Measurements from ENCODE around the gene PLEKHA1. TPM values are rescaled to one million over a fixed set of nuclear protein-coding genes. Genes with fewer than 3 reads are reported as not detected.

The PLEKHA1 gene
- total and polyA plus RNA-seq, 2 experiments from 2014 or later, result 25.8 to 36.6 TPM

DNA sequence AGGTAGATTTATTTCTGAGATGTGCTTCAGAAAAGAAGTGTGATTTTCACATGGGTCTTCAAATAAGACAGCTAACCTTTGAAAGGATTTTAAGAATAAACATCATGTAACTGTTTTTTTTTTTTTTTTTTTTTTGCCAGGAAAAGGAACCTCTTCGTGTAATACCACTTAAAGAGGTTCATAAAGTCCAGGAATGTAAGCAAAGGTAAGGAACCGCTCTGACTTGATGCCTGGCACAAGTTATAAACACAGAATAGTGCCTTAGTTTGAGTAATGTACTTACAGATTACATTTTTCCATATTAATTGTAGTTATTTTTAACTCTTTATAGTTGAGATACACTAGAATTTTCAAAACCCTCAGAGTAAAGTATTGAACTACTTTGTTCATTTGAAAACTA is 49.6 kb downstream of the PLEKHA1 start:
- Mint-ChIP-seq H3K36me3 (ENCODE audit: low read depth) (peaks cover 2% of the 10 kb centered on the region; the same call in 2 of the 3 replicates), H3K27ac (no peak overlapping the region), H3K9me3 (no peaks in the 10 kb centered on the region), H3K4me3 (no peak overlapping the region), H3K4me1 (peaks cover 12% of the 10 kb centered on the region; the same call in 2 of the 3 replicates), H3K27me3 (ENCODE audit: insufficient read depth, low read depth, poor library complexity) (peaks cover 2% of the 10 kb centered on the region)
- Histone ChIP-seq H3K4me2 (no peak overlapping the region), H3K4me3 (no peak overlapping the region), H3K4me1 (ENCODE audit: insufficient read depth) (peaks cover 9% of the 10 kb centered on the region), H3K79me2 (replicated peaks; ENCODE audit: insufficient read depth) (no peaks in the 10 kb centered on the region), H3K27ac (ENCODE audit: low read depth) (no peak overlapping the region), H3F3A (replicated peaks; ENCODE audit: low read depth) (no peaks in the 10 kb centered on the region), H3K27me3 (ENCODE audit: insufficient read depth) (no peaks in the 10 kb centered on the region), H3K9me2 (ENCODE audit: insufficient read depth) (no peaks in the 10 kb centered on the region), H4K20me1 (replicated peaks; ENCODE audit: insufficient read depth) (peaks cover 5% of the 10 kb centered on the region; the same call in 1 of the 2 replicates), H3K36me3 (ENCODE audit: insufficient read depth) (no peaks in the 10 kb centered on the region), H2AFZ (no peak overlapping the region)
- TF ChIP-seq CREB1 (CRISPR knock-in tag; IDR thresholded peaks at IDR 0.05; ENCODE audit: low read depth) (no peak), ZNF114 (CRISPR knock-in tag; IDR thresholded peaks at IDR 0.05) (no peak), EZH2phosphoT487 (IDR thresholded peaks at IDR 0.05; ENCODE audit: unreplicated experiment) (no peak), ZNF331 (CRISPR knock-in tag; IDR thresholded peaks at IDR 0.05; ENCODE audit: low read depth) (no peak), EZH2 (IDR thresholded peaks at IDR 0.05; ENCODE audit: low read depth, unreplicated experiment) (no peak), JUNB (IDR thresholded peaks at IDR 0.05; ENCODE audit: unreplicated experiment) (no peak), STAT1 (IDR thresholded peaks at IDR 0.05; ENCODE audit: unreplicated experiment) (no peak), NANOG (IDR thresholded peaks at IDR 0.05; ENCODE audit: borderline replicate concordance) (no peak)
- TF ChIP-seq, protein P1, sequence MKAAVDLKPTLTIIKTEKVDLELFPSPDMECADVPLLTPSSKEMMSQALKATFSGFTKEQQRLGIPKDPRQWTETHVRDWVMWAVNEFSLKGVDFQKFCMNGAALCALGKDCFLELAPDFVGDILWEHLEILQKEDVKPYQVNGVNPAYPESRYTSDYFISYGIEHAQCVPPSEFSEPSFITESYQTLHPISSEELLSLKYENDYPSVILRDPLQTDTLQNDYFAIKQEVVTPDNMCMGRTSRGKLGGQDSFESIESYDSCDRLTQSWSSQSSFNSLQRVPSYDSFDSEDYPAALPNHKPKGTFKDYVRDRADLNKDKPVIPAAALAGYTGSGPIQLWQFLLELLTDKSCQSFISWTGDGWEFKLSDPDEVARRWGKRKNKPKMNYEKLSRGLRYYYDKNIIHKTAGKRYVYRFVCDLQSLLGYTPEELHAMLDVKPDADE (IDR thresholded peaks at IDR 0.05), result no peak
- TF ChIP-seq, protein P2, sequence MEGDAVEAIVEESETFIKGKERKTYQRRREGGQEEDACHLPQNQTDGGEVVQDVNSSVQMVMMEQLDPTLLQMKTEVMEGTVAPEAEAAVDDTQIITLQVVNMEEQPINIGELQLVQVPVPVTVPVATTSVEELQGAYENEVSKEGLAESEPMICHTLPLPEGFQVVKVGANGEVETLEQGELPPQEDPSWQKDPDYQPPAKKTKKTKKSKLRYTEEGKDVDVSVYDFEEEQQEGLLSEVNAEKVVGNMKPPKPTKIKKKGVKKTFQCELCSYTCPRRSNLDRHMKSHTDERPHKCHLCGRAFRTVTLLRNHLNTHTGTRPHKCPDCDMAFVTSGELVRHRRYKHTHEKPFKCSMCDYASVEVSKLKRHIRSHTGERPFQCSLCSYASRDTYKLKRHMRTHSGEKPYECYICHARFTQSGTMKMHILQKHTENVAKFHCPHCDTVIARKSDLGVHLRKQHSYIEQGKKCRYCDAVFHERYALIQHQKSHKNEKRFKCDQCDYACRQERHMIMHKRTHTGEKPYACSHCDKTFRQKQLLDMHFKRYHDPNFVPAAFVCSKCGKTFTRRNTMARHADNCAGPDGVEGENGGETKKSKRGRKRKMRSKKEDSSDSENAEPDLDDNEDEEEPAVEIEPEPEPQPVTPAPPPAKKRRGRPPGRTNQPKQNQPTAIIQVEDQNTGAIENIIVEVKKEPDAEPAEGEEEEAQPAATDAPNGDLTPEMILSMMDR (conservative IDR thresholded peaks at IDR 0.05; ENCODE audit: low read depth in 2 of 2), result no peak
- TF ChIP-seq, protein P3, sequence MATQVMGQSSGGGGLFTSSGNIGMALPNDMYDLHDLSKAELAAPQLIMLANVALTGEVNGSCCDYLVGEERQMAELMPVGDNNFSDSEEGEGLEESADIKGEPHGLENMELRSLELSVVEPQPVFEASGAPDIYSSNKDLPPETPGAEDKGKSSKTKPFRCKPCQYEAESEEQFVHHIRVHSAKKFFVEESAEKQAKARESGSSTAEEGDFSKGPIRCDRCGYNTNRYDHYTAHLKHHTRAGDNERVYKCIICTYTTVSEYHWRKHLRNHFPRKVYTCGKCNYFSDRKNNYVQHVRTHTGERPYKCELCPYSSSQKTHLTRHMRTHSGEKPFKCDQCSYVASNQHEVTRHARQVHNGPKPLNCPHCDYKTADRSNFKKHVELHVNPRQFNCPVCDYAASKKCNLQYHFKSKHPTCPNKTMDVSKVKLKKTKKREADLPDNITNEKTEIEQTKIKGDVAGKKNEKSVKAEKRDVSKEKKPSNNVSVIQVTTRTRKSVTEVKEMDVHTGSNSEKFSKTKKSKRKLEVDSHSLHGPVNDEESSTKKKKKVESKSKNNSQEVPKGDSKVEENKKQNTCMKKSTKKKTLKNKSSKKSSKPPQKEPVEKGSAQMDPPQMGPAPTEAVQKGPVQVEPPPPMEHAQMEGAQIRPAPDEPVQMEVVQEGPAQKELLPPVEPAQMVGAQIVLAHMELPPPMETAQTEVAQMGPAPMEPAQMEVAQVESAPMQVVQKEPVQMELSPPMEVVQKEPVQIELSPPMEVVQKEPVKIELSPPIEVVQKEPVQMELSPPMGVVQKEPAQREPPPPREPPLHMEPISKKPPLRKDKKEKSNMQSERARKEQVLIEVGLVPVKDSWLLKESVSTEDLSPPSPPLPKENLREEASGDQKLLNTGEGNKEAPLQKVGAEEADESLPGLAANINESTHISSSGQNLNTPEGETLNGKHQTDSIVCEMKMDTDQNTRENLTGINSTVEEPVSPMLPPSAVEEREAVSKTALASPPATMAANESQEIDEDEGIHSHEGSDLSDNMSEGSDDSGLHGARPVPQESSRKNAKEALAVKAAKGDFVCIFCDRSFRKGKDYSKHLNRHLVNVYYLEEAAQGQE (IDR thresholded peaks at IDR 0.05; ENCODE audit: unreplicated experiment), result no peak
- ATAC-seq, result no peak
- no peak for DNase-seq (ENCODE audit: low spot score)
